ENCODE results near the gene BBS4.

BBS4 gene

DNA sequence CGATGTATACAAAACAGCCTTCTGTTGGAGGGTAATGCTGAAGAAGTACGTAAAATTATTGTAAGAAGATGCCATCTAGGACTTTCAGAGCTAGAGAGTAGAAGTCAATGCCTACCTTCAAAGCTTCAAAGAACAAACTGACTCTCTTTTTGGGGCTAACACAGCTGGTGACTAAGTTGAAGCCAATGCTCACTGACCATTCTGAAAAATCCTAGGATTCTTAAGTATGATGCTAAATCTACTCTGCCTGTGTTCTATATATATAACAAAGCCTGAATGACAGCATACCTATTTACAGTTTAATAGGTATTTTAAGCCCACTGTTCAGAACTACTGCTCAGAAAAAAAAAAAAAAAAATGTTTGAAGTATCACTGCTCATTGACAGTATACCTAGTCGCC, 78.6 kb downstream of the BBS4 start:
- Mint-ChIP-seq H3K36me3 (ENCODE audit: low read depth) (peaks cover 96% of the 10 kb centered on the region), H3K27ac (no peak overlapping the region), H3K9me3 (peaks cover 3% of the 10 kb centered on the region), H3K27me3 (no peaks in the 10 kb centered on the region), H3K4me1 (ENCODE audit: low read depth) (peaks cover 8% of the 10 kb centered on the region), H3K4me3 (no peak overlapping the region)
- DNase-seq: no peak

DNA sequence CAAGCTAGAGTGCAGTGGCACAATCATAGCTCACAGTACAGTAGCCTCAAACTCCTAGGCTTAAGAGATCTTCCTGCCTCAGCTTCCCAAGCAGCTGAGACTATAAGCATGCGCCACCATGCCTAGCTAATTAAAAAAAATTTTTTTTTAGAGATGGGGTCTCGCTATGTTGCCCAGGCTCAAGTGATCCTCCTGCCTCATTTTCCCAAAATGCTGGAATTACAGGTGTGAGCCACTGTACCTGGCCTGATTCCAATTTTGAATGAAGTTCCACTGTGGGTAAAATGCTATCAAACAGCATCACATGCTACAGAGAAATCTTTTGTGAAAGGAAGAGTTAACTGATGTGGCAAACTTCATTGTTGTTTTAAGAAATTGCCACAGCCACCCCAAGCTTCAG, 80.0 kb downstream of the BBS4 start:
- Mint-ChIP-seq H3K9me3 (peaks cover 3% of the 10 kb centered on the region), H3K27me3 (no peaks in the 10 kb centered on the region), H3K36me3 (ENCODE audit: low read depth) (peaks cover 96% of the 10 kb centered on the region), H3K4me3 (no peak overlapping the region), H3K27ac (no peak overlapping the region), H3K4me1 (ENCODE audit: low read depth) (peaks cover 8% of the 10 kb centered on the region)
- DNase-seq: no peak

DNA sequence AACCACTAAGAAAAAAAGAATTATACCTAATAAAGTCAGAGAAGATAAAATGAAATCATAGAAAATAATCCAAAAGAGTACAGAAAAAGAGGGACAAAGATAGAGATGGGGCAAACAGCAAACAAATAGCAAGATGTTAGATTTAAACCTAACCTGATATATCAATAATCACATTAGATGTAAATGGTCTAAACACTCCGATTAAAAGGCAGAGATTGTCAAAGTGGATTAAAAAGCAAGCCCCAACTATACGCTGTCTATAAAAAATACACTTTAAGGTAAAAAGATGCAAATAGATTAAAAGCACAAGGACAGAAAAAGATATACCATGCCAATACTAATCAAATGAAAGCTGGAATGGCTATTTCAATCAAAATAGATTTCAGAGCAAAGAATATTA, 80.8 kb downstream of the BBS4 start:
- Mint-ChIP-seq H3K36me3 (ENCODE audit: low read depth) (peaks cover 97% of the 10 kb centered on the region), H3K4me1 (ENCODE audit: low read depth) (peaks cover 14% of the 10 kb centered on the region), H3K27ac (no peak overlapping the region), H3K4me3 (no peak overlapping the region), H3K9me3 (peaks cover 3% of the 10 kb centered on the region), H3K27me3 (no peaks in the 10 kb centered on the region)
- no peak for DNase-seq

DNA sequence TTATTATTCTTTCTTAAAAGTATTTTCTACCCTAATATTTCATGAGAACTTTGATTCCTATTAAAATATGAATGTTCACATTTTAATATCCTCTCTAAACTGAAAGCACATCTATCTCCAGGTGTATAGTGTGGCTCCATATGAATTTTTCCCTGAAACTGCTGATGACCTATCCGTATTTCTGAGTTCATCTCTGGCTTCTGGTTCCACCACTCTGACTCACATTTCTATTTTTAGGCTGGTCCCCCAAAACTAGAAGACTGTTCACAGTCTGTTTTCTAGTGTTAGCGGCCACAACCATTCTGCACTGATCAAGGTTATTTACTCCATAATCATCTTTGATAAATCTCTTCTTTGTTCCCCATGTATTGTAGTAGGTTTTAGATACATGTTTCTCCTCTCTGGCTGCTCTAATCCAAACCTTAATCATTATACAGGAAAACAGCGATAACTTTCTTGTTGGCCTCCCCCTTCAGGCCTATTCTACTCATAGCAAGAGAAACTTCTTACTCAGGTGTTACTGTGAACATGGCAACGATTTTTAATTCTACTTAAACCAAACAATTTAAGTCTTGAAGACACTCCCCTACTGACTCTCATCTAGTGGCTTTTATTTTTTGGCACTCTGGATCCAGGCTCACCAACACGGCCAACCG, 84.8 kb downstream of the BBS4 start:
- H3K36me3 Mint-ChIP-seq (ENCODE audit: low read depth): peaks cover 97% of the 10 kb centered on the region
- no peak for DNase-seq
- no peak overlapping the region for H3K4me3 Mint-ChIP-seq
- H3K27me3 Mint-ChIP-seq: no peaks in the 10 kb centered on the region
- H3K27ac Mint-ChIP-seq: peak overlapping the region; percentile 77
- peaks cover 28% of the 10 kb centered on the region for H3K4me1 Mint-ChIP-seq (ENCODE audit: low read depth)
- H3K9me3 Mint-ChIP-seq: peaks cover 3% of the 10 kb centered on the region

DNA sequence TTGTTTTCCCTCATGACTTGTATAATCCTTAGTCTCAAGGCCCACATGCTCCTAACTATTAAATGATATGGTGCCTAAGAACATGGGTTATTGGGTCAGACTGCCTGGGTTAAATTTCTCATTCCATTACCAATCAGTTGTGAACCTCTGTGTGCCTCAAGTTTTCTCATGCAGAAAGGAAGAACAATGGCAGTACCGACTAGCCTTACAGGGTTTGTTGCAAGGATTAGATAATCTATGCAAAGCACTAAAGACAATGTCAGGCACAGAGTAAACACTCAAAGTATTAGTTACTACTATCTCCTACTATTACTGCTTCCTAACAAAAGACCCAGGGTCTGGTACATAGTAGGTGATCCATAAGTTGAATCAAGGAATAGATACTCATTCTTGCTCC, 85.3 kb downstream of the BBS4 start:
- Mint-ChIP-seq H3K36me3 (ENCODE audit: low read depth) (peaks cover 97% of the 10 kb centered on the region), H3K9me3 (peaks cover 3% of the 10 kb centered on the region), H3K27me3 (no peaks in the 10 kb centered on the region), H3K27ac (peak overlapping the region; percentile 77), H3K4me1 (ENCODE audit: low read depth) (peaks cover 33% of the 10 kb centered on the region), H3K4me3 (no peak overlapping the region)
- DNase-seq: no peak

DNA sequence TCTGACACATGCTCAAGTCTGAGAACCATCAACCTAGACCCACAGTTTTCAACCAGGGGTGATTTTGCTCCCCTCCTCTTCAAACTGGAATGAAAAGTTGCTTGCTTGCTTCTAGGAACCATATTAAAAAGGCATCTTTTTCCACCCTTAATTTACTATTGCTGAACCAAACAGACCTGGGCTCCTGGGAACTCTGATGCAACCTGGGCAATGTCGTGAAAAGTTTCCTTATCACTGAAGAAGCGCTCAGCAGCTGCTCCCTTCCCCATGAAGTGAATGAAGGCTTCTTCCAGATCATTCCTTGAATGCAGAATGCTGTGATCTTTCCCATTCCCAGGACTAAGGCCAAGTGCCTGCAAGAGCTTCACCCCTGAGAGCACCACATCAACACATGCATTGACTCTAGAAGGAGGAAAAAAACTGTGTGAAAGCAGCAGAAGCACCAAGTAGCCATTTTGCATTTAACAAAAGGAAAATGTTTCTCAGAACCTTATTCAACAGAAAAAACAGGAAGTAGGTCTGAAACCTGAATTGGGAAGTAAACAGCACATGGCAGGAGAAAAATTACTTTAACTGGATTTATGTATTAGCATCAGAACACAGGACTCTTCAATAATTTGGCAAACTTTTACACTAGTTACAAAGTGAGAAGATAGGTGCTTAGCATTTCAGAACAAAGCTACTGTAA, 88.8 kb downstream of the BBS4 start:
- peak overlapping the region; percentile 50 for H3K27ac Mint-ChIP-seq

DNA sequence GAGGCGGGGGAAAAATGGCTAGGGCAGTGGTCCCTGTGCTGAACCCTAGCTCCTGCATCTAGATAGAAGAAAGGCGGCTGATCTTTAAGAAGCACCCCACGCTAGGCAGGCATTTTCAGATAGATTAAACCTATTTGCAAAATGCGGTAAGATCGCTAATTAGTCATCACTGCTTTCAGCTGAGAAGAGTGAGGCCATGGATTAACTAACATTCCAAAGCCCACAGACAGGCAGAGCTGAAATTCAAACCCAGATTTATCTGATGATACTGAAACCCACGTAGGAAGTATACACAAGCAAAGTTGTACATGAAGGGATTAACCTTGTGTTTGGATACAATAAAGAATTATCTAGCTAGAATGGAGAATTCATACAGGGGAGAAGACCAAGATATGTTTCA, 92.8 kb downstream of the BBS4 start:
- no peak overlapping the region for H3K27ac Mint-ChIP-seq
- H3K36me3 Mint-ChIP-seq (ENCODE audit: low read depth): peaks cover 87% of the 10 kb centered on the region
- no peak for DNase-seq
- H3K9me3 Mint-ChIP-seq: no peaks in the 10 kb centered on the region
- no peaks in the 10 kb centered on the region for H3K27me3 Mint-ChIP-seq
- H3K4me1 Mint-ChIP-seq (ENCODE audit: low read depth): peaks cover 65% of the 10 kb centered on the region
- no peak overlapping the region for H3K4me3 Mint-ChIP-seq

More for the DNA sequence above, 88.8 kb downstream of the BBS4 start:
- Mint-ChIP-seq H3K27me3 (no peaks in the 10 kb centered on the region), H3K4me3 (no peak overlapping the region), H3K36me3 (ENCODE audit: low read depth) (peaks cover 95% of the 10 kb centered on the region), H3K4me1 (ENCODE audit: low read depth) (peaks cover 59% of the 10 kb centered on the region), H3K9me3 (no peaks in the 10 kb centered on the region)
- DNase-seq: no peak

DNA sequence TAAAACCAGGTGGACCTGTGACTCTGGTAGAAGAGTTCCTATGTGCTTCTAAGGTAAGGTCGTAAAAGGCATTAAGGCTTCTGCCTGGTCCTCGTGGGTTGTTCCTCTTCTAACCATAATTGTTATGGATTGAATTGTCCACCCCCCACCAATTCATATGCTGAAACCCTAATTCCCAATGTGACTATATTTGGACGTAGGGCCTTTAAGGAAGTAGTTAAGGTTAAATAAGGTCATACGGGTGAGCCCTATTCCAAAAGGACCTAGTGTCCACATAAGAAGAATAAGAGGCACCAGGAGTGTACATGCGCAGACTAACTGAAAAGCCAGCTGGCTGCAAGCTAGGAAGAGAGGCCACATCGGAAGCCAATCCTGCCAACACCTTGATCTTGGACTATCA, 95.6 kb downstream of the BBS4 start:
- Mint-ChIP-seq H3K4me1 (ENCODE audit: low read depth) (peaks cover 72% of the 10 kb centered on the region), H3K27ac (peak overlapping the region; percentile 51), H3K9me3 (no peaks in the 10 kb centered on the region), H3K4me3 (peak overlapping the region; percentile 87), H3K27me3 (no peaks in the 10 kb centered on the region), H3K36me3 (ENCODE audit: low read depth) (peaks cover 60% of the 10 kb centered on the region)
- DNase-seq: no peak

DNA sequence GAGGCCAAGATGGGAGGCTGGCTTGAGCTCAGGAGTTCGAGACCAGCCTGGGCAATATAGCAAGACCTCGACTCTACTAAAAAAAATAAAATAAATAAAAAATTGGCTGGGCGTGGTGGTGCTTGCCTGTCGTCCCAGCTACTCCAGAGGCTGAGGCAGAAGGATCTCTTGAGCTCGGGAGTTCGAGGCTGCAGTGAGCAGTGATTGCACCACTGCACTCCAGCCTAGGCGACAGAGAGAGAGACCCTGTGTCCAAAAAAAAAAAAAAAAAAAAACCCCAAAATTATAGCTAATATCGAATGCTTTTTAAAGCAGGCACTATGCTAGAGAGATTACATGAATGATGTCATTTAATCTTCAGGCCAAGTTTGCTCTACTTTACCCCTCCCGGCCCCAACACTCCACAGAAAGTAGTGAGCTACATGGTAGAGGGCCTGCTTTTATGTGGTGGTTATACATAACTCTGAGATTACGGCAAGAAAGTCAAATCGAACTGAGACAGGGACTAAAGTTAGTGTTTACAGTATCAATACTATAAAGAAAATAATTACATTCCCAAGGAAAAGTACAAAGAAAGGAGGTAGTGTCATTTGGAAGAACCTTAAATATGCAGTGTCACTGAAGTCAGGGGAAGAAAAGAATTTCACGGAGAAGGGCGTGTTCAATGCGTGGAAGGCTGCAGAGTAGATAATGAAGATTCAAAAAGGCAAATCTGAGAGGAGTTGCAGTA, 96.4 kb downstream of the BBS4 start:
- DNase-seq: no peak
- no peaks in the 10 kb centered on the region for H3K27me3 Mint-ChIP-seq
- H3K36me3 Mint-ChIP-seq (ENCODE audit: low read depth): peaks cover 52% of the 10 kb centered on the region
- peak overlapping the region; percentile 87 for H3K4me3 Mint-ChIP-seq
- H3K9me3 Mint-ChIP-seq: no peaks in the 10 kb centered on the region
- peaks cover 76% of the 10 kb centered on the region for H3K4me1 Mint-ChIP-seq (ENCODE audit: low read depth)
- H3K27ac Mint-ChIP-seq: peak overlapping the region; percentile 96

DNA sequence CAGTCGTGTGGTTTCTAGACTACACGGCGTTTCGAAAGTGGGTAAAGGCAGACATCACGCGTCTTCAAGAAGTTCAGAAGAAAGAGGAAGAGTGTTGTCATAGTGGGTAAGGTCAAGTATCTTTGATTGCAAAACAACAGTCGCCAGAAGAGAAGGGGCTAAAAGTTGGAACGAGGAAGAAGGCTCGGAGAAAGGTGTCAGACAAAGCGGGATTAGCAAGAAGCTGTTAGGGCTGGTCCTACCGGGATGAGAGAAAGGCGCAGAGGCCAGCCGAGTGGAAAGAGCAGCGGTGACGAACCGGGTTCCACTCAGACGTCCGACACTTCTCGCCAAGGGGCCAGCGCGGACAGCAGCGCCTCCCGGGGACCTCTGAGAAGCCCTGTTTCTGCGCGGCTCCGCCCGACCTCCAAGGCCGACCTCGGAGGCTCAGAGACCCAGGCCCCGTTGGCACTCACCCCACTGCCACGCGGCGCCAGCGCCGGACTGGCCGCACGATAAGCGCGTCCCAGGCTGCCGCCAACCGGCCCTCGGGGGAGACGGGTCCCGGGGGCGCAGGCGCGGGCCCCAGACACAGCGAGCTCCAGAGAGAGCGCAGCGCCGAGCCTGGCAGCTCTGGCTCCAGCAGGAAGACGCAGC, 97.1 kb downstream of the BBS4 start:
- H3K9me3 Mint-ChIP-seq: no peaks in the 10 kb centered on the region
- H3K27me3 Mint-ChIP-seq: no peaks in the 10 kb centered on the region
- H3K27ac Mint-ChIP-seq: peak overlapping the region; percentile 97
- peaks cover 78% of the 10 kb centered on the region for H3K4me1 Mint-ChIP-seq (ENCODE audit: low read depth)
- DNase-seq: no peak
- H3K36me3 Mint-ChIP-seq (ENCODE audit: low read depth): peaks cover 45% of the 10 kb centered on the region
- peak overlapping the region; percentile 87 for H3K4me3 Mint-ChIP-seq

DNA sequence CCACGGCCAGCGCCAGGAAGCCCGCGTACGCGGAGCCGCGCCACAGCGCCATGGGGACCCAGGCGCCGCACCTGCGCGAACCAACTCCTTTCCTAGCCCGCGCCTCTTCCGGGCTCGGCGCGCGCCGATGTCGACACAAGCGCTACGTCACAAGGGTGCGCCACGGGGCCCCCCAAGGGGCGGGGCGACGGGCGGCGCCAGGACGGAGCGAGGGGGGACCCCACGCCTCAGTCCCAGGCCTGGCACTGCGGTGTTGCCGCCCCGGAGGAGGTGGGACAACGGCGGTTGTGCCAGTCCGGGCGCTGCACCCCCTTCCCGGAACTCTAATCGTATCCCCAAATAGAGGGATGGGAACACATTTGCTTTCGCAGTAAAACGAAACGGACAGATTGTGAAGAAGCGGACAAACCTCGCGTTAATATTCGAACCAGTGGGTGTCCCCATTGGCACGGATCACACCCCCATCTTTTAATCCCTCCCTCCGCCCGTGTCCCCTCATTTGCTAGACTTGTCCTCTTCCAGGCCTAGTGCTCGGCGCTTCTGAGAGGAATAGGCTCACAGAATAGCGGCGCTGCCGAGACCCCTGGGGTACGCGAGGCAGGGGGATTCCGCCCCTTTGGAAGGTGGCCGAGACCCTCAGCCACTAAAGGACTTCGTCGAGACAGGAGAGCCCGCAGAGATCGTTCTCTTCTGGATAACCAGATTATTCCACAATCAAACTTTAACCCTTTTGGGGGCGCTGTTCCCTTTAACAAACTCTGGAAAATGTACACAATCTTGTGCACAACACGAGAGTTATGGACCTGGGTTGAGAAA, 97.8 kb downstream of the BBS4 start, which contains the start of gene ADPGK:
Gene ADPGK (minus strand): TSS at position 119 of the 816 bp plus-strand sequence. CDS start 67 bp downstream, at position 52.
- Mint-ChIP-seq H3K27me3 (no peaks in the 10 kb centered on the region), H3K4me3 (peak within 1 kb of the TSS; percentile 87), H3K9me3 (no peaks in the 10 kb centered on the region), H3K27ac (peak within 1 kb of the TSS; percentile 97), H3K36me3 (ENCODE audit: low read depth) (peaks cover 38% of the 10 kb centered on the region), H3K4me1 (ENCODE audit: low read depth) (peaks cover 71% of the 10 kb centered on the region)
- peak; percentile 99 for DNase-seq

DNA sequence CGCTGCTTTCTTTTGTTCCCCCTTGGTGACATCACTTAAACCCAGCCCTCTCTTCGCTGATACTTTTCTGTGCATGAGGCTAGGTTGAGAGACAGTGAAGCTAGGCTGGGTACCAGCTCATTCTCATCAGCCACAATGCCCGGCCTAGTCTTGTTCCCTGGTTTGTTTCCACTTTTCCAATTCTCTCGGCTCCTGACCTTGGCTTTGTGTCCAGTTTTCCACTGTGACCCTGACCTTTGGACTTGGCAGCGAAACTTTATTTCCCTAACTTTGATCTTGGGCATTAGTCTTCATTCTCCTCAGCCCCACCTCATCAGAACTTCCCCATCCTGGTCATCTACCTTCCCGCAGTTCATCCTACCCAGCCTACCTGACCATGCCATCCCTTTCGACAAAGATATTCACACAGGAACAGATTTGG, 98.5 kb downstream of the BBS4 start:
- H3K4me3 Mint-ChIP-seq: peak overlapping the region; percentile 87
- DNase-seq: no peak
- H3K27ac Mint-ChIP-seq: peak overlapping the region; percentile 97
- no peaks in the 10 kb centered on the region for H3K9me3 Mint-ChIP-seq
- no peaks in the 10 kb centered on the region for H3K27me3 Mint-ChIP-seq
- H3K4me1 Mint-ChIP-seq (ENCODE audit: low read depth): peaks cover 68% of the 10 kb centered on the region
- H3K36me3 Mint-ChIP-seq (ENCODE audit: low read depth): peaks cover 33% of the 10 kb centered on the region

DNA sequence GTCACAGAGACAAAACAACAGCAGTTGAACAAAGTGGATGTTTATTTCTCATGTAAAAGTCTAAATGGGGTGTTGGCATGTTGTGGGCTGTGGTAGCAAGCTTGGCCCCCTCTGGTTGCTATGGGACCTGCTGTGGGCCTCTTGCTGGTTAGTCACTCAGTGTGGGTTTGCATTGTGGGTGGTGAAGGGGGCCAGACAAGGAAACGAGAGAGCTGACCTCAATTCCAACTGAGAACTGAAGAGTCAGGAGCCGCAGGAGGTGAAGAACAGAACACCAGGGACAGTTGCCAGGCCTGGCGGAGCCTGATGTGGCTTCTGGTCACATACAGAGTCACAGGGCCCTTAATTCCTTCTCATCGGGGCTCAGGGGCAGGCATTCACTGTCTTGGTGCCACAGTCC, 99.4 kb downstream of the BBS4 start:
- H3K27ac Mint-ChIP-seq: peak overlapping the region; percentile 97
- peaks cover 58% of the 10 kb centered on the region for H3K4me1 Mint-ChIP-seq (ENCODE audit: low read depth)
- DNase-seq: peak; percentile 56
- peak overlapping the region; percentile 87 for H3K4me3 Mint-ChIP-seq
- H3K9me3 Mint-ChIP-seq: no peaks in the 10 kb centered on the region
- no peaks in the 10 kb centered on the region for H3K27me3 Mint-ChIP-seq
- H3K36me3 Mint-ChIP-seq (ENCODE audit: low read depth): peaks cover 24% of the 10 kb centered on the region

DNA sequence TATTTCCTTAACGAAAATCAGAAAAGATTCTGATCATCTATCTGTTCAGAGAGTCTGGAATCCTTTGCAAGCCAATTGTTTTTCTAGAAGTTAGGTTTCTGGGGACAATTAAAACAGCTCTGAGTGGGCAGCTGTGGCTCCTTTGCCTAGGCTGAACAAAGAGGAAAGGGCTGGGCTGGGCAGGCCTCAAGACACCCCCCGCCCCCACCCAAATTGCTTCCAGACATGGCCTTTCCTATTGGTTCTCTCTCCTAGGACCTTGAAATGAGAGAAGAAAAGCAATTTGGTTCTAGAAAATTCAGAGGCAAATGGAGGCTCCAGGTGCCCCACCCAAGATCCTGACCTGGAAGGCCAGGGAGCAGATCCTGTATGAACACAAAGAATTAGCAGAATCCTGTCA, 99.8 kb downstream of the BBS4 start:
- Mint-ChIP-seq H3K27ac (peak overlapping the region; percentile 97), H3K4me3 (no peak overlapping the region), H3K9me3 (no peaks in the 10 kb centered on the region), H3K36me3 (ENCODE audit: low read depth) (peaks cover 19% of the 10 kb centered on the region), H3K4me1 (ENCODE audit: low read depth) (peaks cover 54% of the 10 kb centered on the region), H3K27me3 (no peaks in the 10 kb centered on the region)
- DNase-seq: no peak

Data from activated T-cell treated with anti-CD3 and anti-CD28 coated beads, Interleukin-2, amount 50 U/mL, for 24 hours (primary cell).